GM18858 (cell line): ENCODE measurements around the gene DPYD.

ENCODE experiments used
- ATAC-seq: cut with Tn5 transposase; IDR thresholded peaks from one replicate; pipeline ENCODE4 v1.9.1; 2021; ENCODE audit not compliant: unreplicated experiment

The DPYD gene

DNA sequence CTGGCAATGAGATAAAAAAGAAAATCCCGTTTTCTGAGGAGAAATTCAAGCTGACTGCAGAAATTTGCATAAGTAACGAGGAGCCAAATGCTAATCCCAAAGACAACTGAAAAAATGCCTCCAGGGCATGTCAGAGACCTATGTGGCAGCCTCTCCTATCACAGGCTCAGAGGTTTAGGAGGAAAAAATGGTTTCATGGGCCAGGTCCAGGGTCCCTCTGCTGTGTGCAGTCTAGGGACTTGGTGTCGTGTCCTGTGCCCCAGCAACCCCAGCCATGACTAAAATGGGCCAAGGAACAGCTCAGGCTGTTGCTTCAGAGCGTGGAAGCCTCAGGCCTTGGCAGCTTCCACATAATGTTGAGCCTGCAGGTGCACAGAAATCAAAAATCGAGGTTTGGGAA, 456.5 kb downstream of the DPYD start:
- ATAC-seq = no peak

DNA sequence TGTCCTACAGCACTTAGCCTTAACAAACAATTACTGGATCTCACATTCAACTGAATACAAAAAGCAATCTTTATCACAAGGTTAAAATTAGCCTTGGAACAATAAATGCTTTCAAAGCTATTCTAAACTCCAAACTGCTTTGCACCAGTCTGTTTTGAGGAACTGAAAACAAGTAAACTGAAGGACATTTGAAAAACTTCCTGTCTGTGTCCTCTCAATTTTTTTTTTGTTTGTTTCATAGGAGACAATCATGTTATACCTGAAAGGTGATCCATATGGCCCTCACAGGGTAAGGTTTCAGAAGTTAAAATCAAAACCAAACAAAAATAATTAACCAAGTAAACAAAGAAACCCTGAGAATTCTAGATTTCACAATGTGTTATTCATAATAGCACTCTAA, 459.1 kb downstream of the DPYD start:
- ATAC-seq = peak; percentile 97

DNA sequence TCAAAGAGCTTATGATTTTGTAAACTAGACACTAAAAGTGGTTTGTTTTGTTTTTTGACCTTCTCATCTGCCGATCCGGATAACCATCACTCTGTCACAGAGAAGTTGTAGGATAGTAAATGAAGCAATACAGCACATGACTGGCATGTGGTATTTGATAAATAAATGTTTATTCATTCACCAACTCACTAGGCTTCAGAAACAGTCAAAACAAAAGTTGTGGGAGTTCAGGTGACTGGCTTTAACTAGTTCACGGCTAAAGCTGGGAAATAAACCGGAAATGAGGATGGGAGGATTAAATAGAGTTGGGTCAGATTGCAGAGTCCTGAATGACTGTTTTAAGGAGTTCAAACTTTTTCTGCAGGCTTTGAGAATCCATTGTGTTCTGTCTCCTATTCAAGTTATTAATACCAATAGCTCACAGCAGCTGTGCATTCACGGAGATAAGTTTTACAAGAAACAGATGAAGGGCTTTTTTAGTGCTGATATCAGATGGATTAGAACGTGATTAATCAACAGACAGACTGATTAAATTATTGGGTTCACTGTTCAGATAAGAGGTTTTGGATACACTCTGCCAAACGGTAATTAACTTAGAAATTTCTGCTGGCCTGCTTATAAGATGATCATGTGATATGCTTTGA, 463.3 kb downstream of the DPYD start:
- no peak for ATAC-seq

DNA sequence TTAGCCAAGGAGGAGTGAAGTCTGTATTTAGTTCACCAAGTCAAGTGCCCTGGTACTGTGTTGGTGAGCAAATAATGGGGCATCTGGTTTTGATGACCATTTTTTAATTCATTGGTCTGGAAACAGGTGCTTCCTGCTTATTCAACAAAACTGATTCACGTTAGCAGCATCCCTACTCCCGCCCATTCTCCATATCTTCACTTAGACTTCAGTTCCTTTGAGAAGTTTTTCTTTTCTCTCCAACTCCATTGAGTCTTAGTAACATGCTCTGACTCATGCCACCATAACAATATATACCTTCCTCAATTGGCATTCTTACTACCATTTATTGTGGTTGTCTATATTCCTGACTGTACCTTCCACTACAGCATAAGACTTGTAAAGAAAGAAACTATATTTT, 468.9 kb downstream of the DPYD start:
- no peak for ATAC-seq

DNA sequence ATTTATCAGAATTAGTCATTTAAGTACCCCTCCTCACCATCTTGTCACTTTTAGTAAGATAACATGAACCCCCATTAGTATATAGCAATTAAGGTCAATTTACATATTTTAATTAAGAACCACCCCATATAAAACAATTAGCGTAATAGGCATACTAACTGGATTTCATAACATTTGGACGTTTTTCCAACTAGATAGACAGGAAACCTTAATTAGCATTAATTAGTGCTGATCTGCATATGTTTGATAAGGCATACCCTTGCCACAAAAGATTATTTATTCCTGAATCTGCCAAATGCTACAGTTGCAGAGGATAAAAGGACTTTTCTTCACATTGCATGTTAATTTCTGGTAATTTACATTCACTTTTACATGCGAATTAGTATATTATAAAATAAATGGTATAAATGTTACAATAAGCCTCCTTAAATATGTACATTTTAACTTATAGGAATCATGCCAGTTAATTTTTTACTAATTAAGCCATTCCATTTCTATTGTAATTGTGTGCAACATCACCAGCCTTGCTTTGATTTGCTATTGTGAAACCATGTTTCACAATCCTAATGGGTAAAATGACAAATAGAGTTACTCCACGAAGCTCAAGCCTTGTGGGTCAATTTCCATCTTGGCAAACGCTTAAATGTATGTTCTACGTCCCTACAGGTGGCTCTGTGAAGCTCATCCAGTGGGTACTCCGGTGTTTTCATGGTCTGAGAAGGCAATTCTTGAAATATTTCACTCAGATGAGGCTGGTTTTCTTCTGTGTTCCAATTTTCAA, 469.6 kb downstream of the DPYD start:
- no peak for ATAC-seq

DNA sequence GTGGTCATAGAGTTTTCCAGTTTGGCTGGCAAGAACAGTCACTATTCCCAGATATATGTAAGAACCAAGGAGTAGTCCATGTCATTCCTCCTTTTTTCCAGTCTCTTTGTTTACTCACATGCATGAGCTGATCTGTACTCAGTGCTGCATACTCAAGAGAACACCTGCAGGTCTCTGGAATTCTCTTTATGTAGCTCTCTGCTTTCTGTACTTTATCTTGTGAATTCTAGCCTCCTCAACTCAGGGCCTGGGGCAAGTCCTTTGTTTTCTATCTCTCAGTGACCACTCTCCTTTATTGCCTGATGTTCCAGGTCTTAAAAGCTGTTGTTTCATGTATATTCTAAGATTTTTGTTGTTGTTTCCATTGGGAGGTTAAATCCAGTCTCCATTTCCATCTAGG, 478.9 kb downstream of the DPYD start:
- no peak for ATAC-seq

DNA sequence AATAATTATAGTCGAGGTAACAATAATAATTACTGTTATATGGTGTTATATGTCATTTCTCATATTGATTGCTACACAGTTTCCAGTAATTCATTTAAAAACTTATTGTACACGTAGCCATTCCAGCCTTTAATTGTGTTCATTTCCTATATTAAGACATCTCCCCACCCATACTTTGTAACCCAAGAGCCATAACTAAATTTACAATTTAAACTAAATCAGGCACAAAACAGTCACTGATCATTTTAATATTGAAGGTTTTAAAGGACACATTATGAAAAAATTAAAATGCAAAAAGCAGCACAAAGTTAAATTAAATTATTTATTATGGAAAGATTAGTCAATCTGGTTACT, 487.0 kb downstream of the DPYD start:
- no peak for ATAC-seq

DNA sequence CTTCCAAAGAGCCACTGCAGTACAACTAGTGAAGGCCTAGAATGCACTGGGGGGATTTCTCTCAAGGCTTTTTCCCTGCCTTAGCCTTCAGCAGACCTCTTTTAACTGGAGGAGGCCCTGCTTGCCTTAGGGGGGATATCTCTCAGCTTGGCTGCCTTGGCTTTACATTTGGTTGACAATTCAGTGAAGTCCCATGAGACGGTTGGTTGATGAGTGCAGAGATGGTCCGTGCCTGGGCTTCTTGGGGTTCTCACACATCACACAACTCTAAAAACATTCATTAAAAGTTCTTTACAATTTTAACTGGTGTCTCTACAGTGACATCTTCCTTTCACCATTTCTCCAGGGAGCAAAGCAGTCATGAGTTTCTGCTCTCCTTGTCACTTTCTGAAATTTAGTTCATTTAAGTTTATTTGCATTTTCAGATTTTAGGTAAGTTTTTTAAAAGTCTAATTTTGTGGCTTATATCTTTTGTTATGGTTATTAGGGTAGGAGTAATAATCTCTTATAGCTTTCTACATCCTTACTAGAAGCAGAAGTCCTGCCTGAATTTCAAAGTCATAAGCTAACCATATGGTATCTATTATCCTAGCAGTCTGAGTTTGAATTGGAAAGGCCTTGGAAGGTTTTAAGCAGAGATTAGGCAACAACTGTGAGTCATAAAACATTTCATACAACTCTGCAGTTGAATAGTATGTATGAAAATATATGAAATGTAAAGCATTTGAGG, 487.6 kb downstream of the DPYD start:
- ATAC-seq = no peak

DNA sequence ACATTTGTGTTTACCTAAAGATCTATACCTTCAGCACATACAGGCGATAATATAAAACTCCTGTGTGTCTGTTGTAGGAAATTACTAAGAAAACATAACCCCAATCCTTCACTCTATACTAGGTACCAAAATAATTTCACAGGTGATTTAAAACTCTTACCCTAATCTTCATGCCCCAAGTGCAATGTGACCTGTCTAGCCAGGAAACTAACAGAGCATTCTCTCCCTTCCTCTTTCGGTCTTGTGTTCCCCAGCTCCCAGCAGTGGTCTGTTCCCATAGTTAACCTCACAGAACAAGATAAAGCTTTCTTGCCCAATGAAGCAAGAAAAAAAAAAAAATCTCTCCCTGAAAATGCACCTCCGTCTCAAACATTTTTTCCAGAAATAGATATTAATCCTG, 493.5 kb downstream of the DPYD start:
- ATAC-seq = no peak

DNA sequence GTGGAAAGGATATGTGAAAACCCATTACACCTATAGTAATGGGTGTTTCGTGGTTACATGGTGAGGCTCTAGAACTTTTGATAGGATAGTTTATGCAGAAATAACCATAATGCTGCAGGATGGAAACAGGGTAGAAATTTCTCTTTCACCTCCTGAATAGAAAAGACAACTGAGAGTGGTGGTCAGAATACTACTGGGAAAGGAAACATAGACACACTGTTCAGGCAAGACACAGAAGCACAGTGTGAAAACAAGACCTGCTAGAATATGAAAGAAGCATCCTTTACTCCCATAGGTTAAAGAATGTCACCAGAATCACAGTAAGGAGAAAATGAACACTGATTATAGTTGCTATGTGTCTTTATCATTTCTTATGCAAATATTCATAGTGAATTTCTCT, 496.6 kb downstream of the DPYD start:
- peak; percentile 52 for ATAC-seq

DNA sequence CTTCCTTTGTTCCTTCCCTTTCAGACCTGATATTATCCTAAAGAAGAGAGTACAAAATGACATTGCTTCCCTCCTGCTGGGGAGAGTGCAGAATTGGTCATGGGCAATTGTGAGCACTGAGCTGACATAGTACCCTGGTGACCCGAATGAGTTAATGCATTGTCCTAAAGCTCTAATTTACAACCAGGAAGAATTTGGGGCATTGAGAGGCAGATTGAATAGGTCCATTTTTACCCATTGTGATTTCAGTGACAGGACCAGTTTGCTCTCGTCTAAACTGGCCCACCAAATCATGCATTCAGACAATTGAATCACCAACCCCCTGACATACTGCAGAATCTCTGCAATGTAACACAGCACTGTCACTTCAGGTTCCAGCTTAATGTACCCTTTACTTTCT, 497.4 kb downstream of the DPYD start:
- ATAC-seq = no peak

DNA sequence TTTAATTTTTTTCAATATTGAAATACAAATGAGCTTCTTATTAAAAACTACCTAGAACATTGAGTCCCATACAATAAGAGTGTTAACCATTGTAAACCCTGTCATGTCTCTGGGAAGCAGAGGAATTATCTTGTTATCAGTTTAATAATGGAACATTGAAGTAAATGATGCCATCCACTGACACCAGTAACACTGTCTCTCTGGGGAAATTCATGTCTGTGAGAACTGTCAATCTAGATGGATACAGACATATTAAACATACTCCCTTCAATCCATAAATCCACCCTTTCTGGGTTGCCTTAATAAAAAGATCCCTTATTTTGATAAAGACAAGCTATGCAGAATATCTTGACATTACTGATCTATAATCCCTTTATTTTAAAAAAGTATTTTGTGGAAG, 503.2 kb downstream of the DPYD start:
- no peak for ATAC-seq

DNA sequence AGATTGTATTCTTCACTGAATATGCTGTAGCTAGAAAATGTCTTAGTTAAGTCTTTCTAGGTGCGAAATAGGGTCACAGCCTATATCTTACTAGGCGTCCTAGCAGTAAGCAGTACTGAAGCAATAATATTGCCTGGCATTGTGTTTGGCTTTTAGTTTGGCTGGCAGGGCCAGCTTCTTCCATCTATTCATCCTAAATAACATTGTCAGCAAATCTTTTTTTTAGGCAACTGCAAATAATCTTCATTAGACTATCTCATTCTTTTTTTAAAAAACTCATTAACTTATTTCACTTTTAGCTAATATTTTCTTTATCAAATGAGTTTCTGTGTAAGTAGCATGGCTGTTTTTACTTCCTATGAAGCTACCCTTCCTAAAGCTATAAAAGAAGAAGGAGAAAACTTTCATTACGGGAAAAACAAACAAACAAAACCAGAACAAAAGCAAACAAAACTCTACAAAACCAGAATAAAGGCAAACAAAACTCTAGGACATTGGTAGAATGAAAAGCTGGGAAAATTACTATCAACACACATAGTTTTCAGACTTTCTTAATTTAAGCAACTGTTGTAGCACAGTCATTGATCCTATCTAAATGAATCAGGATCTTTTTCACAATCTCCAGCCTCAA, 506.0 kb downstream of the DPYD start:
- ATAC-seq = no peak

DNA sequence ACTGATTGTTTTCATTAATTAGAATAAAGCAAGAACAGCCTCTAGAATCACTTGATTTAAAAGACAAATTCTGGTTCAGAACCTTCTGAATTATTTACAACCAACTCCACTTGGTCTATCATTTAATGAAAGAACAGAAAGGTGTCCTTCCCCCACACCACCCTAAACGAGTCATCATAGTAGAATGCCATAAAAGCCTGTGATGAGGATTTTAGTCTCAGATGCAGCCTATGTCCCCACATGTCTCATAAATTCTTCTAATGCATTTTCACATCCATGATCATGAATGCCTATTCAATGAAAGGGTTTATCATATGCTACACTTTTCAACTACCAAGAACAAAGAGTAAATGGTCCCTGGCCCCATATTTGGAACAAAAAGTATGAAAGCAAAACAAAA, 508.1 kb downstream of the DPYD start:
- ATAC-seq = no peak

DNA sequence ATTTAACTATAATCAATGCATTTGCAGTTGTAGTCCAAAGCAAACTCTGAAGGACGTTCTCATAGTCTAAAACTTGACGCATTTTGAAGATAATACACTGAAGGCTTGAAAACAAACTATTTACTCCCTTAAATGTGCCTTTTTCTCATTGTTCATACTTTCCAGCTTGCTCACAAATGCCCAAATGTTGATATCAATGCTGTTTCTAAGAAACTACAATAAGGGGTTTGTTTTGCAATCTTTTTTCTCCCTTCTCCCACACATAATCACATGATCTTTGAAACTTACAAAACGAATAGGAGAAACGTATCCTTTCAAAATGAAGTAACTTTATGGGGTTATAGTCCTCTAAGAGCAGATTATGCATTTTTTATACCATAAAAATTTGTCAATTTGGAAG, 508.7 kb downstream of the DPYD start:
- no peak for ATAC-seq

DNA sequence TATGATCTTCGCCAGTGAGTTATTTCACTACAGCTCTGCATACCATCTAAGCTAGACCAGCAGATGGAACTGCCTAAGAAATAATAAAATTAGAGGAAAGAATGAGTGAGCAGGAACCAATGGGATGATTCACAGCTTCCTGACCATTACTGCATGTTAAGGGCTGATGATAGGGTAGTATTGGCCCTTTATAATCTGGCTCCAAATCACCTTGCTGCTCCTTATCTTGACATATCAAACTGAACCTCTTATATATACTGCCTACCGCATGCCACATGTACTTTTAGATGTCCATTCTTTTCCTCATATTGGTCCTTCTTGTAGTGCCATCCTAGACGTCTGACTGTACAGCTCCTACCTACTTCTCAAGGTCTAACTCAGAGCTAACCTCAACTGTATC, 524.4 kb downstream of the DPYD start:
- ATAC-seq = no peak

DNA sequence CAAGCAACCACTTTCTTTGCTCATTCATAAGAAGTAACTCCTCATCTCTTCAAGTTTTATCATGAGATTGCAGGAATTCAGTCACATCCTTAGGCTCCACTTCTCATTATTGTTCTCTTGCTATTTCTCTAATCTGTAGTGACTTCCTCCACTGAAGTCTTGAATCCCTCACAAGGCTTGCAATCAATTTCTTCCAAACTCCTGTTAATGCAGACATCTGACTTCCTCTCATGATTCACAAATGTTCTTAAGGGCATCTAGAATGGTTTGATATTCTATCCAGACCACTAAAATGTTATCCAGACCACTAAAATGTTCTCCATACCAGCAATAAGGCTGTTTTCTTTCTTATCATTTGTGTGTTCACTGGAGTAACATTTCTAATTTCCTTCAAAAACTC, 528.1 kb downstream of the DPYD start:
- no peak for ATAC-seq

DNA sequence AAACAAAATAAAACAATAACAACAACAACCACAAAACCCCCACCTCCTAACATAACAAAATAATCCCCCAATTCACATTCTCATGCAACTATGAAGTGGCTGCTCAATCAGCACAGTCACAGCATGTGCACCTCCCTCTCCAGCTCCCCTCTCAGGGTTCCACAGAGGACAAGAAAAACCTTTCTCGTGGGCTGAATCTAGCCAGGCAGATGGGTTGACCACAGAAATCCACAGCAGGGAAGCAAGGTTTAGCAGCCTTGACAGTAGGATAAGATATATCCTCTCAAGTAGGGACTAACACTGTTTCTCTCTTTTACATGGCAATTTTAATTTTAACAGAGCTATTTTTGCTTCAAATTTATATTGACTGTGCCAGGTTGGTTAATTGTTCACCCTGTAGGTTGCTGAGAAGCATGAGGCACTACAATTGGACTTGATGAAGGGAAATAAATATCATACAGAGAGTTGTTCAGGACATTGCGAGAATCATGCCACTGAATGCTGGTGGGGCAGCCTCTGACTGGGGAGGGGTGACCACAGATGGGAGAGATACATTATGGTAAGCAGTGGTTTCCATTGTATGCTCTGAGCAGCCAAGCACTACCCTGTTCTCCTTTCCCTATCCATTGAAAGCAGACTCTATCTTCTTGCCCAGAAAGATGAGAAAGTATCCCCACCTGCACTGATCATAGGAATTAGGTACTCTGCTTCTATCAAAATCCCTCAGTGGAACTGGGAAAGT, 535.1 kb downstream of the DPYD start:
- ATAC-seq = no peak

DNA sequence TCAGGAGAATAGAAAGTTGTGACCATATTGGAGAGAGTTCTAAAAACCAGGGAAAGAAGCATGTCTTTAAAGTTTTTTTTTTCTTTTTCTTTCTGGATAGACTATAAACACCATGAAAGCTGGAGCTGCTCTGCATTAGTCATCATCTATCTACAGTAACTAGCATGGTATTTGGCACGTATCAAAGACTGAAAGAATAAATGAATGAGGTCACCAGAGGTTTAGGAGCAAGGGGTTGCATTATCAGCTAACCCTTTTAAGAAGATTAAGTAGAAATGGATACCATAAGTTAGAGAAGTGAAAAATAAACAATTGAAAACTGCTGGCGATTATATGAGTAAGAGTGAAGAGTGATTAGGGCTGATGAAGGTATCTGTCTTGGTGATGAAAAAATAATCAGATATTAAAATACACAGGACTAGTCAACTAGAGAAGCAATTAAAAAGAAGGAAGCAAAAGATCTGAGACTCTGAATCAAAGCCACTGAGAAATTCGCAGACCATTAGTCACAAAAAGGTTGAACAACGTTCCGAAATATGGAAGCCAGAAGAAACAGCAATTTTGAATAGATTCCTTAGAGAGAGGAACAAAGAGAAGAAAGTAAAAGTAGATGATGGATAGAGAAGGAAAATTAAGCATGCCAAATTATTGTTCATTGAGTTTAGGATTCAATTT, 536.4 kb downstream of the DPYD start:
- ATAC-seq = no peak

DNA sequence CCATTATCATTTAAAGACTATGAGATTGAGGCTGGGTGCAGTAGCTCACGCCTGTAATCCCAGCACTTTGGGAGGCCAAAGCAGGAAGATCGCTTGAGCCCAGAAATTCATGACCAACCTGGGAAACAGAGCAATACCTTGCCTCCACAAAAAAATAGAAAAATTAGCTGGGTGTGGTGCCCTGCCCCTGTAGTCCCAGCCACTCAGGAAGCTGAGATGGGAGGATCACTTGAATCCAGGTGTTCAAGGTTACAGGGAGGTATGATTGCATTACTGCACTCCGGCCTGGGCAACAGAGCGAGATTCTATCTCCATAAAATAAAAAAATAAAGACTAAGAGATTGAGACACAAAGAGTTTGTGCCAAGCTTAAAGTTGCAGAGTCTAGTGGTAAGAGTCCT, 537.0 kb downstream of the DPYD start:
- ATAC-seq = no peak

DNA sequence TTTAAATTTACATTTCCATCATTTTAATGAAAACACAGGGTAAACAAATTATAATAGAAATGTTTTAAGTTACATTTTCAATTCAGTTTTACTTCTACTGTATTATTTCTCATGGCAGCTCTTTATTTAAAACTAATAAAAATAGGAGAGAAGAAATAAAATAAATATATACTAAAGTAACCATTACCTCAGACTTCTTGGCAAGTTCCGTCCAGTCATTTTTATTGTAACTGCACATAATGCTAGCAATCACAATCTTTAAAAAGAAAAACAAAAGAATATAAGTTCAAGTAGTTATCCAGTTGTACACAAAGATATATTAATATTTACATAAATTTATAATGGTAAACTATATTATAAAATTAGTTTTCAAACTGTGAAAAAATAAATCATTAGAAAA, 538.6 kb downstream of the DPYD start:
- no peak for ATAC-seq
